ENCODE data around the gene ADGRF1. TPM values are rescaled to one million over a fixed set of nuclear protein-coding genes. Genes with fewer than 3 reads are reported as not detected.
"Not testable (repeated sequence)": the region's sequence is repeated elsewhere in the genome, so short reads cannot be mapped to it uniquely, and the experiment has no call there.

Gene ADGRF1
- polyA plus RNA-seq (2013, experiment 1 of 2), result 0.01 TPM
- 0.04 TPM for polyA plus RNA-seq (2013, experiment 2 of 2)

- no peak within 1 kb of the TSS for H3K4ac ChIP-seq (ENCODE audit: low read depth in 1 of 2, low read length in 2 of 2)
- H4K8ac ChIP-seq (ENCODE audit: low read length), result no peak within 1 kb of the TSS
- H2BK5ac ChIP-seq (ENCODE audit: low read depth, low read length, poor library complexity, severe bottlenecking), result no peak within 1 kb of the TSS
- H3K36me3 ChIP-seq (ENCODE audit: control insufficient read depth in 1 of 2, insufficient read depth in 2 of 2, low read depth in 1 of 2, low read length in 2 of 2), result no peaks in the 10 kb centered on the region
- no peak within 1 kb of the TSS for H2BK15ac ChIP-seq (ENCODE audit: low read depth, poor library complexity, severe bottlenecking)
- H3K27me3 ChIP-seq (ENCODE audit: control insufficient read depth in 1 of 2, insufficient read depth in 1 of 2, low read length in 2 of 2), result peaks cover 0 to 5% of the 10 kb centered on the region in 2 experiments
- no peak within 1 kb of the TSS for H3K9ac ChIP-seq (ENCODE audit: low read length)
- no peak within 1 kb of the TSS for H4K91ac ChIP-seq (ENCODE audit: low read length)
- 86% methylated on average over 2 of the region's 3 CpGs for WGBS
- H3K23ac ChIP-seq (ENCODE audit: low read length in 2 of 2), result no peak within 1 kb of the TSS
- no peak within 1 kb of the TSS for H2AK5ac ChIP-seq (ENCODE audit: low read length, severe bottlenecking)
- no peak within 1 kb of the TSS for H2BK12ac ChIP-seq (ENCODE audit: low read length in 2 of 2)
- no peak within 1 kb of the TSS for H3K18ac ChIP-seq (ENCODE audit: low read depth in 1 of 2, low read length in 2 of 2)
- no peak within 1 kb of the TSS for H3K14ac ChIP-seq (ENCODE audit: low read length in 2 of 2)
- no peak for DNase-seq
- no peaks in the 10 kb centered on the region for H3K79me1 ChIP-seq (replicated peaks; ENCODE audit: low read length, poor library complexity, severe bottlenecking)
- no peak within 1 kb of the TSS for H2BK120ac ChIP-seq (ENCODE audit: low read depth, low read length)
- H3K4me1 ChIP-seq (ENCODE audit: control insufficient read depth, insufficient read depth, low read depth, low read length), result peaks cover 4% of the 10 kb centered on the region
- H3K9me3 ChIP-seq (ENCODE audit: control insufficient read depth, low read length), result no peaks in the 10 kb centered on the region
- H3K4me2 ChIP-seq (ENCODE audit: low read length, poor library complexity, severe bottlenecking), result no peak within 1 kb of the TSS
- no peak within 1 kb of the TSS for H2AFZ ChIP-seq (ENCODE audit: low read depth, low read length)
- H3K4me3 ChIP-seq (ENCODE audit: insufficient read depth in 1 of 2, low read depth in 1 of 2, low read length in 2 of 2), result no peak within 1 kb of the TSS
- H3K27ac ChIP-seq (ENCODE audit: low read length, poor library complexity, severe bottlenecking), result peak within 1 kb of the TSS; percentile 69
These were observed at the start of gene ADGRF1 for GRCh38 chr6:47042275-47042791. TSS of gene ADGRF1 (minus strand) at chr6:47042332. CDS start at chr6:47029061, 13,271 bp downstream.

GRCh38 chr6:47090881-47091280 is 48.7 kb upstream of the ADGRF1 start:
- Histone ChIP-seq H3K27ac (ENCODE audit: low read length, poor library complexity, severe bottlenecking) (no peak overlapping the region), H3K9ac (ENCODE audit: low read length) (no peak overlapping the region), H2BK5ac (ENCODE audit: low read depth, low read length, poor library complexity, severe bottlenecking) (no peak overlapping the region), H4K91ac (ENCODE audit: low read length) (no peak overlapping the region), H3K18ac (ENCODE audit: low read depth in 1 of 2, low read length in 2 of 2) (no peak overlapping the region), H3K4me2 (ENCODE audit: low read length, poor library complexity, severe bottlenecking) (no peak overlapping the region), H2BK120ac (ENCODE audit: low read depth, low read length) (no peak overlapping the region), H3K14ac (ENCODE audit: low read length in 2 of 2) (no peak overlapping the region), H3K4me1 (ENCODE audit: control insufficient read depth, insufficient read depth, low read depth, low read length) (peaks cover 2% of the 10 kb centered on the region), H3K36me3 (ENCODE audit: control insufficient read depth in 1 of 2, insufficient read depth in 2 of 2, low read depth in 1 of 2, low read length in 2 of 2) (no peaks in the 10 kb centered on the region), H2AK5ac (ENCODE audit: low read length, severe bottlenecking) (no peak overlapping the region), H3K27me3 (ENCODE audit: control insufficient read depth in 1 of 2, insufficient read depth in 1 of 2, low read length in 2 of 2) (no peaks in the 10 kb centered on the region), H4K8ac (ENCODE audit: low read length) (no peak overlapping the region), H3K79me1 (replicated peaks; ENCODE audit: low read length, poor library complexity, severe bottlenecking) (no peaks in the 10 kb centered on the region), H3K9me3 (ENCODE audit: control insufficient read depth, low read length) (no peaks in the 10 kb centered on the region), H2BK12ac (ENCODE audit: low read length in 2 of 2) (peak overlapping the region; percentile 45 to 86), H3K23ac (ENCODE audit: low read length in 2 of 2) (no peak overlapping the region), H3K4ac (ENCODE audit: low read depth in 1 of 2, low read length in 2 of 2) (no peak overlapping the region), H2BK15ac (ENCODE audit: low read depth, poor library complexity, severe bottlenecking) (no peak overlapping the region), H2AFZ (ENCODE audit: low read depth, low read length) (no peak overlapping the region), H3K4me3 (ENCODE audit: insufficient read depth in 1 of 2, low read depth in 1 of 2, low read length in 2 of 2) (no peak overlapping the region)
- WGBS, result 91% methylated on average over 6 of the region's 6 CpGs
- no peak for DNase-seq

GRCh38 chr6:47089473-47089872 is 47.3 kb upstream of the ADGRF1 start:
- H3K9me3 ChIP-seq (ENCODE audit: control insufficient read depth, low read length); H2BK12ac ChIP-seq (ENCODE audit: low read length in 2 of 2); H3K4ac ChIP-seq (ENCODE audit: low read depth in 1 of 2, low read length in 2 of 2); H2BK120ac ChIP-seq (ENCODE audit: low read depth, low read length); H4K91ac ChIP-seq (ENCODE audit: low read length); H3K4me1 ChIP-seq (ENCODE audit: control insufficient read depth, insufficient read depth, low read depth, low read length); H2AK5ac ChIP-seq (ENCODE audit: low read length, severe bottlenecking); H4K8ac ChIP-seq (ENCODE audit: low read length); H3K14ac ChIP-seq (ENCODE audit: low read length in 2 of 2); H3K4me3 ChIP-seq (ENCODE audit: insufficient read depth in 1 of 2, low read depth in 1 of 2, low read length in 2 of 2); DNase-seq; H3K9ac ChIP-seq (ENCODE audit: low read length); H3K23ac ChIP-seq (ENCODE audit: low read length in 2 of 2); H3K36me3 ChIP-seq (ENCODE audit: control insufficient read depth in 1 of 2, insufficient read depth in 2 of 2, low read depth in 1 of 2, low read length in 2 of 2); H3K27ac ChIP-seq (ENCODE audit: low read length, poor library complexity, severe bottlenecking); H3K4me2 ChIP-seq (ENCODE audit: low read length, poor library complexity, severe bottlenecking); H3K18ac ChIP-seq (ENCODE audit: low read depth in 1 of 2, low read length in 2 of 2); H3K27me3 ChIP-seq (ENCODE audit: control insufficient read depth in 1 of 2, insufficient read depth in 1 of 2, low read length in 2 of 2); H3K79me1 ChIP-seq (replicated peaks; ENCODE audit: low read length, poor library complexity, severe bottlenecking); H2AFZ ChIP-seq (ENCODE audit: low read depth, low read length); H2BK15ac ChIP-seq (ENCODE audit: low read depth, poor library complexity, severe bottlenecking); H2BK5ac ChIP-seq (ENCODE audit: low read depth, low read length, poor library complexity, severe bottlenecking): not testable (repeated sequence)
- WGBS, result 96% methylated on average over 4 of the region's 4 CpGs

GRCh38 chr6:47086051-47086770 is 44.1 kb upstream of the ADGRF1 start:
- Histone ChIP-seq H3K23ac (ENCODE audit: low read length in 2 of 2) (no peak overlapping the region), H3K27ac (ENCODE audit: low read length, poor library complexity, severe bottlenecking) (no peak overlapping the region), H4K8ac (ENCODE audit: low read length) (peak overlapping the region; percentile 1), H3K14ac (ENCODE audit: low read length in 2 of 2) (no peak overlapping the region), H2BK120ac (ENCODE audit: low read depth, low read length) (peak overlapping the region; percentile 35), H2BK12ac (ENCODE audit: low read length in 2 of 2) (peak overlapping the region; percentile 90 to 98), H3K9ac (ENCODE audit: low read length) (no peak overlapping the region), H2AK5ac (ENCODE audit: low read length, severe bottlenecking) (no peak overlapping the region), H3K36me3 (ENCODE audit: control insufficient read depth in 1 of 2, insufficient read depth in 2 of 2, low read depth in 1 of 2, low read length in 2 of 2) (no peaks in the 10 kb centered on the region), H3K4me2 (ENCODE audit: low read length, poor library complexity, severe bottlenecking) (no peak overlapping the region), H2AFZ (ENCODE audit: low read depth, low read length) (no peak overlapping the region), H3K79me1 (replicated peaks; ENCODE audit: low read length, poor library complexity, severe bottlenecking) (no peaks in the 10 kb centered on the region), H3K4ac (ENCODE audit: low read depth in 1 of 2, low read length in 2 of 2) (peak overlapping the region in 1 of 2 experiments; percentile 41), H3K27me3 (ENCODE audit: control insufficient read depth in 1 of 2, insufficient read depth in 1 of 2, low read length in 2 of 2) (no peaks in the 10 kb centered on the region), H3K18ac (ENCODE audit: low read depth in 1 of 2, low read length in 2 of 2) (peak overlapping the region; percentile 10 to 90), H2BK15ac (ENCODE audit: low read depth, poor library complexity, severe bottlenecking) (peak overlapping the region; percentile 30), H3K4me1 (ENCODE audit: control insufficient read depth, insufficient read depth, low read depth, low read length) (no peaks in the 10 kb centered on the region), H3K9me3 (ENCODE audit: control insufficient read depth, low read length) (no peaks in the 10 kb centered on the region), H3K4me3 (ENCODE audit: insufficient read depth in 1 of 2, low read depth in 1 of 2, low read length in 2 of 2) (no peak overlapping the region), H4K91ac (ENCODE audit: low read length) (no peak overlapping the region), H2BK5ac (ENCODE audit: low read depth, low read length, poor library complexity, severe bottlenecking) (no peak overlapping the region)
- WGBS, result 45% methylated on average over 4 of the region's 4 CpGs
- DNase-seq, result no peak
